Measurements from ENCODE around the gene EBLN2. TPM values are rescaled to one million over a fixed set of nuclear protein-coding genes. Genes with fewer than 3 reads are reported as not detected.
"Not testable (repeated sequence)": the region's sequence is repeated elsewhere in the genome, so short reads cannot be mapped to it uniquely, and the experiment has no call there.

The EBLN2 gene
- total RNA-seq, 8 experiments from 2014 or later: 2.7 to 12.8 (median 3.5) TPM

- no peak for ATAC-seq (replicated peaks in 6 of 8)
- in situ Hi-C loops (cut with MboI; ENCODE audit: low pct_unique_long_range_greater_than_20kb in 2 of 9, low sequenced_read_pairs in 9 of 9, unreplicated experiment in 9 of 9): no loop called here
- H3K4me3 ChIP-seq: no peak overlapping the region
- peaks cover 16 to 33% of the 10 kb centered on the region in 2 donors for H3K4me1 ChIP-seq (replicated peaks in 1 of 2)
- 39 to 88% (median 84%) methylated on average over 1 to 3 of the region's 3 CpGs for WGBS, 10 experiments
- no peak overlapping the region for H3K27ac ChIP-seq
Observed at GRCh38 chr3:73041537-73041936, 19.9 kb upstream of the EBLN2 start.

GRCh38 chr3:73043414-73043813, 18.0 kb upstream of the EBLN2 start:
- in situ Hi-C loops (cut with MboI; ENCODE audit: low pct_unique_long_range_greater_than_20kb in 2 of 9, low sequenced_read_pairs in 9 of 9, unreplicated experiment in 9 of 9): no loop called here
- 20 to 100% (median 75%) methylated on average over 1 of the region's 1 CpG; no CpG with 5 or more reads in 6 of the 10 experiments for WGBS, 10 experiments

GRCh38 chr3:73045391-73045790, 16.1 kb upstream of the EBLN2 start:
- Histone ChIP-seq H3K4me1 (replicated peaks in 1 of 2) (peaks cover 8 to 21% of the 10 kb centered on the region in 2 donors), H3K27ac (no peak overlapping the region), H3K4me3 (no peak overlapping the region)
- ATAC-seq (replicated peaks in 6 of 8): no peak
- in situ Hi-C loops (cut with MboI; ENCODE audit: low pct_unique_long_range_greater_than_20kb in 2 of 9, low sequenced_read_pairs in 9 of 9, unreplicated experiment in 9 of 9): no loop called here
- WGBS, 10 experiments: 40 to 100% (median 93%) methylated on average over 1 to 6 of the region's 6 CpGs

More at GRCh38 chr3:73043414-73043813, 18.0 kb upstream of the EBLN2 start:
- Histone ChIP-seq H3K27ac (no peak overlapping the region), H3K4me1 (replicated peaks in 1 of 2) (peaks cover 8 to 21% of the 10 kb centered on the region in 2 donors), H3K4me3 (no peak overlapping the region)
- no peak for ATAC-seq (replicated peaks in 6 of 8)

- ATAC-seq (replicated peaks in 6 of 8): no peak
- WGBS, 10 experiments: 43 to 100% (median 67%) methylated on average over 1 to 2 of the region's 2 CpGs; no CpG with 5 or more reads in 1 of the 10 experiments
- in situ Hi-C loops (cut with MboI; ENCODE audit: low pct_unique_long_range_greater_than_20kb in 2 of 9, low sequenced_read_pairs in 9 of 9, unreplicated experiment in 9 of 9): no loop called here
- no peak overlapping the region for H3K4me3 ChIP-seq
- H3K27ac ChIP-seq: no peak overlapping the region
- H3K4me1 ChIP-seq (replicated peaks in 1 of 2): peaks cover 8 to 16% of the 10 kb centered on the region in 2 donors
Observed at GRCh38 chr3:73046195-73046594, 15.3 kb upstream of the EBLN2 start.

GRCh38 chr3:73049319-73049718, 12.1 kb upstream of the EBLN2 start:
- no peak for ATAC-seq (replicated peaks in 6 of 8)
- H3K27ac ChIP-seq: no peak overlapping the region
- H3K4me1 ChIP-seq (replicated peaks in 1 of 2): peaks cover 4 to 8% of the 10 kb centered on the region in 2 donors
- in situ Hi-C loops (cut with MboI; ENCODE audit: low pct_unique_long_range_greater_than_20kb in 2 of 9, low sequenced_read_pairs in 9 of 9, unreplicated experiment in 9 of 9): no loop called here
- 64 to 100% (median 92%) methylated on average over 2 to 8 of the region's 10 CpGs for WGBS, 10 experiments
- H3K4me3 ChIP-seq: no peak overlapping the region

- Histone ChIP-seq H3K4me3 (no peak overlapping the region), H3K27ac (no peak overlapping the region), H3K4me1 (replicated peaks in 1 of 2) (no peaks in the 10 kb centered on the region)
- peak in 1 of 8 experiments; percentile 57 for ATAC-seq (replicated peaks in 6 of 8)
- in situ Hi-C loops (cut with MboI; ENCODE audit: low pct_unique_long_range_greater_than_20kb in 2 of 9, low sequenced_read_pairs in 9 of 9, unreplicated experiment in 9 of 9): loop anchor here in 2 of 9 experiments (25.0 kb wide), 2 partner anchors 191 to 1341 kb away; no protein-coding TSS in a partner anchor
- 38 to 100% (median 63%) methylated on average over 1 to 2 of the region's 2 CpGs; no CpG with 5 or more reads in 1 of the 10 experiments for WGBS, 10 experiments
Observed at GRCh38 chr3:73052857-73053256, 8.6 kb upstream of the EBLN2 start.

GRCh38 chr3:73055583-73055982, 5.9 kb upstream of the EBLN2 start:
- in situ Hi-C loops (cut with MboI; ENCODE audit: low pct_unique_long_range_greater_than_20kb in 2 of 9, low sequenced_read_pairs in 9 of 9, unreplicated experiment in 9 of 9): loop anchor here in 2 of 9 experiments (25.0 kb wide), 2 partner anchors 193 to 1343 kb away; no protein-coding TSS in a partner anchor
- Histone ChIP-seq H3K4me3 (no peak overlapping the region), H3K4me1 (replicated peaks in 1 of 2) (no peaks in the 10 kb centered on the region), H3K27ac (no peak overlapping the region)
- ATAC-seq (replicated peaks in 6 of 8): no peak
- 0 to 100% (median 74%) methylated on average over 1 to 8 of the region's 8 CpGs for WGBS, 10 experiments

GRCh38 chr3:73056014-73056844, 5.2 kb upstream of the EBLN2 start:
- no peak overlapping the region for H3K4me3 ChIP-seq
- ATAC-seq (replicated peaks in 6 of 8): peak in 3 of 8 experiments; percentile 12 to 33 (median 20)
- in situ Hi-C loops (cut with MboI; ENCODE audit: low pct_unique_long_range_greater_than_20kb in 2 of 9, low sequenced_read_pairs in 9 of 9, unreplicated experiment in 9 of 9): loop anchor here in 2 of 9 experiments (25.0 kb wide), 2 partner anchors 194 to 1344 kb away; no protein-coding TSS in a partner anchor

GRCh38 chr3:73056845-73057150, 4.7 kb upstream of the EBLN2 start:
- Histone ChIP-seq H3K27ac (no peak overlapping the region), H3K4me3 (no peak overlapping the region), H3K4me1 (replicated peaks in 1 of 2) (no peaks in the 10 kb centered on the region)
- in situ Hi-C loops (cut with MboI; ENCODE audit: low pct_unique_long_range_greater_than_20kb in 2 of 9, low sequenced_read_pairs in 9 of 9, unreplicated experiment in 9 of 9): loop anchor here in 2 of 9 experiments (25.0 kb wide), 2 partner anchors 194 to 1344 kb away; no protein-coding TSS in a partner anchor
- ATAC-seq (replicated peaks in 6 of 8): no peak

More at GRCh38 chr3:73056014-73056844, 5.2 kb upstream of the EBLN2 start:
- no peak overlapping the region for H3K27ac ChIP-seq
- WGBS, 10 experiments: 0 to 71% (median 42%) methylated on average over 1 to 5 of the region's 5 CpGs
- no peaks in the 10 kb centered on the region for H3K4me1 ChIP-seq (replicated peaks in 1 of 2)

GRCh38 chr3:73060302-73060723, 1.1 kb upstream of the EBLN2 start:
- 0 to 100% (median 80%) methylated on average over 1 of the region's 1 CpG; no CpG with 5 or more reads in 3 of the 10 experiments for WGBS, 10 experiments
- no peak overlapping the region for H3K4me3 ChIP-seq
- ATAC-seq (replicated peaks in 6 of 8): peak in 3 of 8 experiments; percentile 75 to 78 (median 77)
- no peaks in the 10 kb centered on the region for H3K4me1 ChIP-seq (replicated peaks in 1 of 2)
- in situ Hi-C loops (cut with MboI; ENCODE audit: low pct_unique_long_range_greater_than_20kb in 2 of 9, low sequenced_read_pairs in 9 of 9, unreplicated experiment in 9 of 9): loop anchor here in 2 of 9 experiments (25.0 kb wide), 2 partner anchors 198 to 1348 kb away; no protein-coding TSS in a partner anchor
- H3K27ac ChIP-seq: no peak overlapping the region

GRCh38 chr3:73066243-73066642, 4.8 kb downstream of the EBLN2 start:
- in situ Hi-C loops (cut with MboI; ENCODE audit: low pct_unique_long_range_greater_than_20kb in 2 of 9, low sequenced_read_pairs in 9 of 9, unreplicated experiment in 9 of 9): loop anchor here in 2 of 9 experiments (25.0 kb wide), 2 partner anchors 204 to 1354 kb away; no protein-coding TSS in a partner anchor
- not testable (repeated sequence) for H3K4me3 ChIP-seq; ATAC-seq (replicated peaks in 6 of 8); H3K27ac ChIP-seq; H3K4me1 ChIP-seq (replicated peaks in 1 of 2)

GRCh38 chr3:73068419-73068818, 7.0 kb downstream of the EBLN2 start:
- ATAC-seq (replicated peaks in 6 of 8): peak in 1 of 8 experiments; percentile 48
- Histone ChIP-seq H3K4me1 (replicated peaks in 1 of 2) (no peaks in the 10 kb centered on the region), H3K4me3 (no peak overlapping the region), H3K27ac (no peak overlapping the region)
- WGBS, 10 experiments: 0 to 100% (median 50%) methylated on average over 1 to 3 of the region's 3 CpGs; no CpG with 5 or more reads in 1 of the 10 experiments
- in situ Hi-C loops (cut with MboI; ENCODE audit: low pct_unique_long_range_greater_than_20kb in 2 of 9, low sequenced_read_pairs in 9 of 9, unreplicated experiment in 9 of 9): loop anchor here in 2 of 9 experiments (25.0 kb wide), 2 partner anchors 206 to 1356 kb away; no protein-coding TSS in a partner anchor

GRCh38 chr3:73069187-73069586, 7.7 kb downstream of the EBLN2 start:
- no peak for ATAC-seq (replicated peaks in 6 of 8)
- in situ Hi-C loops (cut with MboI; ENCODE audit: low pct_unique_long_range_greater_than_20kb in 2 of 9, low sequenced_read_pairs in 9 of 9, unreplicated experiment in 9 of 9): loop anchor here in 2 of 9 experiments (25.0 kb wide), 2 partner anchors 207 to 1357 kb away; no protein-coding TSS in a partner anchor
- no peak overlapping the region for H3K27ac ChIP-seq
- H3K4me1 ChIP-seq (replicated peaks in 1 of 2): no peaks in the 10 kb centered on the region
- no peak overlapping the region for H3K4me3 ChIP-seq
- 42 to 100% (median 80%) methylated on average over 1 to 5 of the region's 5 CpGs; no CpG with 5 or more reads in 5 of the 10 experiments for WGBS, 10 experiments

Measured in motor neuron (in vitro differentiated cells).